PC-3 (cell line): ENCODE results near the gene MED22. TPM values are rescaled to one million over a fixed set of nuclear protein-coding genes. Genes with fewer than 3 reads are reported as not detected.

Experiments used
- ATAC-seq: fragments of 200-7000 bp; cut with Tn5 transposase; 2 replicates; pipeline ENCODE4 v1.9.1; 2020; ENCODE audit warnings: mild to moderate bottlenecking, moderate library complexity
- BruUV-seq: library from RNA; stranded (reverse); fragments of 400-500 nt; replicated peaks from 2 replicates; lab custom pipeline; 2021; lab: Mats Ljungman, UMichigan
- CTCF ChIA-PET: fragments of 300-600 bp; sonication (Branson Sonifier 250); formaldehyde crosslinking; loops from one replicate; lab custom pipeline; 2022; ENCODE audit warnings: antibody characterized with exemption; lab: Charles Lee
- POLR2A ChIA-PET: fragments of 300-600 bp; sonication (Branson Sonifier 250); formaldehyde crosslinking; loops from one replicate; lab custom pipeline; 2022; ENCODE audit warnings: antibody characterized with exemption; ENCODE audit not compliant: unreplicated experiment; lab: Charles Lee
- DNase-seq: peaks from one replicate; pipeline ENCODE4 v3.0.0-alpha.2; 2015
- H2AFZ ChIP-seq: fragments of 300-600 bp; sonication (generic); 2 replicates; pipeline ENCODE4 v1.6.0; 2016; ENCODE audit warnings: antibody characterized with exemption, low read length
- H3F3A ChIP-seq: fragments of 300-600 bp; sonication (generic); one replicate; pipeline ENCODE4 v1.6.0; 2017; ENCODE audit warnings: antibody characterized with exemption, low read length, control low read depth, mild to moderate bottlenecking; ENCODE audit not compliant: unreplicated experiment
- H3K27ac ChIP-seq: fragments of 300-600 bp; sonication (generic); 2 replicates; pipeline ENCODE4 v1.5.1; 2016; ENCODE audit warnings: mild to moderate bottlenecking, low read length
- H3K27me3 ChIP-seq: fragments of 300-600 bp; sonication (generic); 2 replicates; pipeline ENCODE4 v1.6.1; 2016; ENCODE audit warnings: low read length, mixed read lengths
- H3K36me3 ChIP-seq: fragments of 300-600 bp; sonication (generic); 2 replicates; pipeline ENCODE4 v1.6.1; 2016; ENCODE audit warnings: low read depth, mixed run types, low read length, mixed read lengths
- H3K4me1 ChIP-seq: fragments of 300-600 bp; sonication (generic); 2 replicates; pipeline ENCODE4 v1.5.1; 2016; ENCODE audit warnings: low read length; ENCODE audit not compliant: insufficient read depth
- H3K4me2 ChIP-seq: fragments of 300-600 bp; sonication (generic); 2 replicates; pipeline ENCODE4 v1.6.0; 2016; ENCODE audit warnings: low read length
- H3K4me3 ChIP-seq: fragments of 300-600 bp; sonication (generic); 2 replicates; pipeline ENCODE4 v1.5.1; 2016; ENCODE audit warnings: mild to moderate bottlenecking, low read length, mixed read lengths
- H3K79me2 ChIP-seq: fragments of 300-600 bp; sonication (generic); 2 replicates; pipeline ENCODE4 v1.6.1; 2017; ENCODE audit warnings: low read length, mixed read lengths
- H3K9ac ChIP-seq: fragments of 300-600 bp; sonication (generic); 2 replicates; pipeline ENCODE4 v1.6.0; 2016; ENCODE audit warnings: mild to moderate bottlenecking, low read length
- H3K9me2 ChIP-seq: fragments of 300-600 bp; sonication (generic); replicated peaks from 2 replicates; pipeline ENCODE4 v1.6.1; 2016; ENCODE audit warnings: mixed run types, low read length, mixed read lengths
- H3K9me3 ChIP-seq: fragments of 300-600 bp; sonication (generic); 2 replicates; pipeline ENCODE4 v1.6.1; 2016; ENCODE audit warnings: low read length, mixed read lengths
- H4K20me1 ChIP-seq: fragments of 300-600 bp; sonication (generic); 2 replicates; pipeline ENCODE4 v1.6.1; 2016; ENCODE audit warnings: low read length, mixed read lengths
- CTCF ChIP-seq: fragments of 300-600 bp; sonication (generic); conservative IDR thresholded peaks from 2 replicates; pipeline ENCODE4 v1.5.1; 2017; ENCODE audit warnings: antibody characterized with exemption, low read depth, mild to moderate bottlenecking, low read length
- EZH2 ChIP-seq: fragments of 300-600 bp; sonication (generic); IDR thresholded peaks from one replicate; pipeline ENCODE4 v1.6.1; 2017; ENCODE audit warnings: antibody characterized with exemption, mild to moderate bottlenecking, low read length; ENCODE audit not compliant: unreplicated experiment
- EZH2phosphoT487 ChIP-seq: fragments of 300-600 bp; sonication (generic); IDR thresholded peaks from 2 replicates; pipeline ENCODE4 v1.6.1; 2018; ENCODE audit warnings: mild to moderate bottlenecking, antibody characterized with exemption, low read length, borderline replicate concordance
- intact Hi-C: fragments of 100-400 bp; cut with micrococcal nuclease; formaldehyde crosslinking; loops from 2 replicates; pipeline ENCODE4 v1.9.0; 2023
- total RNA-seq: library from RNA; depleted of rRNA; stranded (reverse); fragments of >200 nt; gene quantifications from 2 replicates; pipeline ENCODE4 v1.2.3, GENCODE V29; 2014

MED22 gene
- total RNA-seq, 1 experiment from 2014 or later = 20.5 TPM

GRCh38 chr9:133387680-133388079 is 39.7 kb upstream of the MED22 start:
- TF ChIP-seq CTCF (no peak), EZH2 (no peak), EZH2phosphoT487 (no peak)
- POLR2A ChIA-PET = no interaction called here
- BruUV-seq = no TSS peak

GRCh38 chr9:133386338-133386737 is 38.4 kb upstream of the MED22 start:
- ChIA-PET POLR2A (no interaction called here), CTCF (no interaction called here)
- TF ChIP-seq CTCF = no peak
- TF ChIP-seq EZH2phosphoT487 = no peak
- no peak for TF ChIP-seq EZH2
- Histone ChIP-seq H3K9me3 (no peaks in the 10 kb centered on the region), H3K79me2 (no peaks in the 10 kb centered on the region), H3K4me3 (no peak overlapping the region), H3K27ac (no peak overlapping the region), H3K4me2 (no peak overlapping the region), H3K9ac (no peak overlapping the region), H3K27me3 (no peaks in the 10 kb centered on the region), H2AFZ (no peak overlapping the region), H3K36me3 (no peaks in the 10 kb centered on the region), H3F3A (no peaks in the 10 kb centered on the region), H3K4me1 (no peaks in the 10 kb centered on the region), H3K9me2 (no peaks in the 10 kb centered on the region), H4K20me1 (no peaks in the 10 kb centered on the region)
- ATAC-seq (no peak), DNase-seq (no peak)
- intact Hi-C loops = no loop called here
- BruUV-seq = no TSS peak

More at GRCh38 chr9:133387680-133388079, 39.7 kb upstream of the MED22 start:
- DNase-seq (no peak), ATAC-seq (no peak)
- H3F3A ChIP-seq = no peaks in the 10 kb centered on the region
- no peaks in the 10 kb centered on the region for H3K27me3 ChIP-seq
- H3K27ac ChIP-seq = no peak overlapping the region
- no peak overlapping the region for H3K4me2 ChIP-seq
- H3K79me2 ChIP-seq = no peaks in the 10 kb centered on the region
- H3K4me3 ChIP-seq = no peak overlapping the region
- no peaks in the 10 kb centered on the region for H3K36me3 ChIP-seq
- H3K9ac ChIP-seq = no peak overlapping the region
- intact Hi-C loops = no loop called here
- H3K9me2 ChIP-seq = no peaks in the 10 kb centered on the region
- no peaks in the 10 kb centered on the region for H4K20me1 ChIP-seq
- no peaks in the 10 kb centered on the region for H3K4me1 ChIP-seq
- CTCF ChIA-PET = no interaction called here
- H3K9me3 ChIP-seq = no peaks in the 10 kb centered on the region
- H2AFZ ChIP-seq = no peak overlapping the region

- Histone ChIP-seq H3K9ac (no peak overlapping the region), H3K9me2 (no peaks in the 10 kb centered on the region), H2AFZ (no peak overlapping the region), H3K27me3 (no peaks in the 10 kb centered on the region), H3K79me2 (no peaks in the 10 kb centered on the region), H3K4me1 (no peaks in the 10 kb centered on the region), H3K27ac (no peak overlapping the region), H3F3A (no peaks in the 10 kb centered on the region), H3K4me2 (no peak overlapping the region), H3K36me3 (no peaks in the 10 kb centered on the region), H3K4me3 (no peak overlapping the region), H4K20me1 (no peaks in the 10 kb centered on the region), H3K9me3 (no peaks in the 10 kb centered on the region)
- ATAC-seq (no peak), DNase-seq (no peak)
- no TSS peak for BruUV-seq
- POLR2A ChIA-PET = no interaction called here
- CTCF ChIA-PET = no interaction called here
- TF ChIP-seq EZH2 (no peak), EZH2phosphoT487 (no peak), CTCF (no peak)
- intact Hi-C loops = no loop called here
These were observed 37.5 kb upstream of the MED22 start for GRCh38 chr9:133385452-133385851.
